Measurements from ENCODE around the gene SDHB.

The SDHB gene

GRCh38 chr1:17086751-17087150 is 32.9 kb upstream of the SDHB start:
- TF ChIP-seq CTCF (conservative IDR thresholded peaks at IDR 0.05; ENCODE audit: low read depth, low read length) = no peak
- DNase-seq (ENCODE audit: low read depth) = no peak
- no peak overlapping the region for H3K4me3 ChIP-seq (ENCODE audit: low read depth, low read length)

- no peak overlapping the region for H3K4me3 ChIP-seq (ENCODE audit: low read depth, low read length)
- no peak for DNase-seq (ENCODE audit: low read depth)
- TF ChIP-seq CTCF (conservative IDR thresholded peaks at IDR 0.05; ENCODE audit: low read depth, low read length) = no peak
These were observed 31.0 kb upstream of the SDHB start for GRCh38 chr1:17084787-17085186.

GRCh38 chr1:17082761-17083160 is 28.9 kb upstream of the SDHB start:
- H3K4me3 ChIP-seq (ENCODE audit: low read depth, low read length) = no peak overlapping the region

GRCh38 chr1:17081439-17081838 is 27.6 kb upstream of the SDHB start:
- no peak for DNase-seq (ENCODE audit: low read depth)
- no peak for TF ChIP-seq CTCF (conservative IDR thresholded peaks at IDR 0.05; ENCODE audit: low read depth, low read length)
- H3K4me3 ChIP-seq (ENCODE audit: low read depth, low read length) = no peak overlapping the region

More at GRCh38 chr1:17082761-17083160, 28.9 kb upstream of the SDHB start:
- no peak for DNase-seq (ENCODE audit: low read depth)
- TF ChIP-seq CTCF (conservative IDR thresholded peaks at IDR 0.05; ENCODE audit: low read depth, low read length) = no peak

GRCh38 chr1:17080880-17081279 is 27.0 kb upstream of the SDHB start:
- H3K4me3 ChIP-seq (ENCODE audit: low read depth, low read length) = no peak overlapping the region
- DNase-seq (ENCODE audit: low read depth) = no peak
- TF ChIP-seq CTCF (conservative IDR thresholded peaks at IDR 0.05; ENCODE audit: low read depth, low read length) = no peak

- no peak for TF ChIP-seq CTCF (conservative IDR thresholded peaks at IDR 0.05; ENCODE audit: low read depth, low read length)
- no peak for DNase-seq (ENCODE audit: low read depth)
- no peak overlapping the region for H3K4me3 ChIP-seq (ENCODE audit: low read depth, low read length)
These were observed 26.4 kb upstream of the SDHB start for GRCh38 chr1:17080085-17080759.

Data from choroid plexus epithelial cell (primary cell).